C4-2B (cell line): ENCODE results near the gene SCIN.

Experiments
- CTCF ChIP-seq: fragments of 450-650 bp; conservative IDR thresholded peaks from 2 replicates; pipeline ENCODE4 v1.5.1; 2017; ENCODE audit warnings: mild to moderate bottlenecking
- ZFX ChIP-seq: fragments of 450-650 bp; IDR thresholded peaks from 2 replicates; pipeline ENCODE4 v1.6.1; 2017

DNA sequence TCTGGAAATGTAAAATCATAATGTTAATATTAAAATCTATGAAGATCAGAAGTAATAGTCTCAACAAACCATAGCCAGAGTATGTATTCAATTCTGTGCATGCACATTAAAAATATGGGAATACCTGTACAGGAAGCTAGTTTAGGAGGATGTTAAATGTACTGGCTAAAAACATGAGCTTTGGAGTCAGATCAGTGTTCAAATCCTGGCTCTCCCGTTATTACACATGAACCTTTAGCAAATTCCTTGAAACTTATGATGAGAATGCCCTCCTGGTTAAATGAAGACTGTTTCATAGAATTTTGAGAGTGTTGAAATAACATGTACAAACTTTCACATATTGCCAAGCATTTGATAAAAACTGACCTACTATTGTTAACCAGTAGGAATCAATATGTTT, 121.5 kb downstream of the SCIN start:
- TF ChIP-seq CTCF: no peak
- no peak for TF ChIP-seq ZFX
